Non-pigmented ciliary epithelial cell (primary cell): ENCODE results near the gene DHFR.

Experiments
- DNase-seq: peaks from one replicate; pipeline ENCODE4 v3.0.0-alpha.2; 2010; ENCODE audit warnings: low read depth

DHFR gene

GRCh38 chr5:80654054-80654390 lies 761 bp downstream of the DHFR start:
- no peak for DNase-seq

GRCh38 chr5:80653502-80653901 lies 1.3 kb downstream of the DHFR start:
- no peak for DNase-seq

GRCh38 chr5:80646926-80647325 lies 7.9 kb downstream of the DHFR start:
- DNase-seq: no peak

- no peak for DNase-seq
Observed at GRCh38 chr5:80644900-80645299, 9.9 kb downstream of the DHFR start.

- DNase-seq: no peak
Observed at GRCh38 chr5:80641353-80641752, 13.4 kb downstream of the DHFR start.

GRCh38 chr5:80634193-80634592 lies 20.6 kb downstream of the DHFR start:
- no peak for DNase-seq

- no peak for DNase-seq
Observed at GRCh38 chr5:80632700-80633099, 22.1 kb downstream of the DHFR start.

- no peak for DNase-seq
Observed at GRCh38 chr5:80631278-80632259, 23.2 kb downstream of the DHFR start.

GRCh38 chr5:80629281-80629680 lies 25.5 kb downstream of the DHFR start:
- no peak for DNase-seq

- DNase-seq: no peak
Observed at GRCh38 chr5:80625230-80625629, 29.6 kb downstream of the DHFR start.

- DNase-seq: no peak
Observed at GRCh38 chr5:80623999-80624398, 30.8 kb downstream of the DHFR start.

GRCh38 chr5:80622756-80623155 lies 32.0 kb downstream of the DHFR start:
- no peak for DNase-seq

GRCh38 chr5:80620211-80620610 lies 34.6 kb downstream of the DHFR start:
- DNase-seq: peak; percentile 51

- no peak for DNase-seq
Observed at GRCh38 chr5:80619086-80619485, 35.7 kb downstream of the DHFR start.

GRCh38 chr5:80618438-80618837 lies 36.3 kb downstream of the DHFR start:
- no peak for DNase-seq

- no peak for DNase-seq
Observed at GRCh38 chr5:80615266-80615914, 39.4 kb downstream of the DHFR start.

- no peak for DNase-seq
Observed at GRCh38 chr5:80609692-80610091, 45.1 kb downstream of the DHFR start.

GRCh38 chr5:80608731-80609130 lies 46.1 kb downstream of the DHFR start:
- no peak for DNase-seq

GRCh38 chr5:80607832-80608231 lies 47.0 kb downstream of the DHFR start:
- no peak for DNase-seq

GRCh38 chr5:80607343-80607742 lies 47.4 kb downstream of the DHFR start:
- DNase-seq: no peak

GRCh38 chr5:80600943-80601693 lies 53.7 kb downstream of the DHFR start:
- DNase-seq: no peak

GRCh38 chr5:80597500-80597899 lies 57.3 kb downstream of the DHFR start:
- no peak for DNase-seq

- no peak for DNase-seq
Observed at GRCh38 chr5:80594810-80595209, 60.0 kb downstream of the DHFR start.
